ENCODE data around the gene SIRPD. TPM values are rescaled to one million over a fixed set of nuclear protein-coding genes. Genes with fewer than 3 reads are reported as not detected.
A peak's percentile ranks its signal among the peaks of the same experiment; 100 is the strongest.

SIRPD gene
- total RNA-seq, 4 donors from 2014 or later, result not detected

DNA sequence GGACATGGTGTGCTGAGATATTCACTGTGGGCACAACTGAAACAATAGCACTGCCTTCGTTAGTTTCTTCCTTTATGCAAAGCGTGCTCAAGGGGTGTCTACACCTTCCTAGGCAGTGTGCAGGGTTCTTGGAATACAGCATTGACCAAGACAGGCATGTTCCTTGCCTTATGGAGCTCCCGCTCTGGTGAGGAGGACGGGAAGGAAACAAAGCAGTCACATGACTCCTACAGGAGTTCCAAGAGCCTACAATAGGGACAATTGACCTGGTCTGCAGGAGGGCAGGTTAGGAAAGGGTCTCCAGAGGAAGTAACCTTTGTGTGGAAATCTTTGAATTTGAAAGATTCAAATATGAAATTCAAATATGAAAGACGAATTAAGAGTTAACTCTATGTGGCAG, 40.5 kb downstream of the SIRPD start:
- in situ Hi-C loops (cut with MboI; ENCODE audit: low pct_ligation_motif_present in 1 of 4, low pct_unique_long_range_greater_than_20kb in 1 of 4, low sequenced_read_pairs in 3 of 4) (loop anchor here in 1 of 4 donors (25.0 kb wide), 1 partner anchor 245 kb away; no protein-coding TSS in a partner anchor), intact Hi-C loops (cut with DNase I; ENCODE audit: low total_unique reads) (no loop called here)
- no peaks in the 10 kb centered on the region for H3K9me3 ChIP-seq
- DNase-seq, result no peak
- no peak overlapping the region for H3K4me3 ChIP-seq
- H3K27me3 ChIP-seq, result no peaks in the 10 kb centered on the region
- 20 to 73% methylated on average over 1 to 5 of the region's 5 CpGs for WGBS, 2 donors (ENCODE audit: low coverage in 1 of 2)
- H3K27ac ChIP-seq, result no peak overlapping the region
- no peaks in the 10 kb centered on the region for H3K36me3 ChIP-seq
- H3K4me1 ChIP-seq, result no peaks in the 10 kb centered on the region
- no peak for TF ChIP-seq POLR2A (IDR thresholded peaks at IDR 0.05)
- TF ChIP-seq, protein P1, sequence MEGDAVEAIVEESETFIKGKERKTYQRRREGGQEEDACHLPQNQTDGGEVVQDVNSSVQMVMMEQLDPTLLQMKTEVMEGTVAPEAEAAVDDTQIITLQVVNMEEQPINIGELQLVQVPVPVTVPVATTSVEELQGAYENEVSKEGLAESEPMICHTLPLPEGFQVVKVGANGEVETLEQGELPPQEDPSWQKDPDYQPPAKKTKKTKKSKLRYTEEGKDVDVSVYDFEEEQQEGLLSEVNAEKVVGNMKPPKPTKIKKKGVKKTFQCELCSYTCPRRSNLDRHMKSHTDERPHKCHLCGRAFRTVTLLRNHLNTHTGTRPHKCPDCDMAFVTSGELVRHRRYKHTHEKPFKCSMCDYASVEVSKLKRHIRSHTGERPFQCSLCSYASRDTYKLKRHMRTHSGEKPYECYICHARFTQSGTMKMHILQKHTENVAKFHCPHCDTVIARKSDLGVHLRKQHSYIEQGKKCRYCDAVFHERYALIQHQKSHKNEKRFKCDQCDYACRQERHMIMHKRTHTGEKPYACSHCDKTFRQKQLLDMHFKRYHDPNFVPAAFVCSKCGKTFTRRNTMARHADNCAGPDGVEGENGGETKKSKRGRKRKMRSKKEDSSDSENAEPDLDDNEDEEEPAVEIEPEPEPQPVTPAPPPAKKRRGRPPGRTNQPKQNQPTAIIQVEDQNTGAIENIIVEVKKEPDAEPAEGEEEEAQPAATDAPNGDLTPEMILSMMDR (IDR thresholded peaks at IDR 0.05), result no peak
- TF ChIP-seq POLR2AphosphoS5 (IDR thresholded peaks at IDR 0.05), result no peak
- TF ChIP-seq EP300 (IDR thresholded peaks at IDR 0.05; ENCODE audit: low read depth), result no peak

DNA sequence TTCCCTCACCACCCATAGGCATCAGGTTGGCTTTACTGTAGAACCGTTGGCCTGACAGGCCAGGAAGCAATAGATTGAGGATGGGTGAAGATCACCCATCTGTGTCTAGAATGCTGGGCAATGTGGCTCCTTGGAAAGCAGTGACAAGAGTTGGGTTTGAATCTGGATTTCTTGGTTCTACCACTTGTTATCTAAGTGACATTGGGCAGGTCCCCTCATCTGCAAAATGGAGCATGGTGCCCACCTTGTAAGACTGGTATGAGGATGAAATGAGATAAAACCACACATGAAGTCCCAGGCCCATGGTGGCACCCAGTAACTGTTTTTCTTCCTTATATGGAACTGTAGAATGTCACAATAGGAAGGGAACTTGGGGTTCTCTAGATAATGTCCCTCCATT, 43.7 kb downstream of the SIRPD start:
- H3K4me3 ChIP-seq, result no peak overlapping the region

DNA sequence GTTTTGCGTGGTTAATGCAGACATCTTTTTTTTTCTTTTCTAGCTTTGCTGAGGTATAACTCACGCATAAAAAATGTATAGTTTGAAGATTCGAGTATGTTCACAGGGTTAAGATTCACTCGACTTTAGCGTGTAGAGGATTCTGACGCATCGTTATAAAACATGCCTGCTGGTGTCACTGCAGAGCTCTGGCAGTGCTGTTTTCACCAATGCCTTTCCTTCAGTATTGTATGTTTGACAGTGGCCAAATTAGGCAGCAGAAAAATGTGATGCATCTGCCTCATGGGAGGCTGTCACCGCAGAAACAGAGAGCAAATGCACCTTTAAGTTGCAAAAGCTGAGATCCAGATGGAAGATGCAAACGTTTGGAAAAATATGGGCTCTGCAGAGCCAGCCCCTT, 48.3 kb downstream of the SIRPD start:
- no peak for DNase-seq
- in situ Hi-C loops (cut with MboI; ENCODE audit: low pct_ligation_motif_present in 1 of 4, low pct_unique_long_range_greater_than_20kb in 1 of 4, low sequenced_read_pairs in 3 of 4), result loop anchor here in 1 of 4 donors (25.0 kb wide), 1 partner anchor 253 kb away; no protein-coding TSS in a partner anchor
- intact Hi-C loops (cut with DNase I; ENCODE audit: low total_unique reads), result no loop called here
- Histone ChIP-seq H3K4me3 (no peak overlapping the region), H3K9me3 (no peaks in the 10 kb centered on the region), H3K4me1 (no peaks in the 10 kb centered on the region), H3K27me3 (peaks cover 14% of the 10 kb centered on the region), H3K27ac (no peak overlapping the region), H3K36me3 (no peaks in the 10 kb centered on the region)
- 27 to 59% methylated on average over 3 to 9 of the region's 9 CpGs for WGBS, 2 donors (ENCODE audit: low coverage in 1 of 2)
- TF ChIP-seq, protein P1 (IDR thresholded peaks at IDR 0.05), result peak in 1 of 5 experiments; percentile 27
- TF ChIP-seq POLR2AphosphoS5 (IDR thresholded peaks at IDR 0.05) (no peak), EP300 (IDR thresholded peaks at IDR 0.05; ENCODE audit: low read depth) (no peak)

More for the DNA sequence above, 43.7 kb downstream of the SIRPD start:
- Histone ChIP-seq H3K9me3 (no peaks in the 10 kb centered on the region), H3K27ac (no peak overlapping the region), H3K4me1 (no peaks in the 10 kb centered on the region), H3K27me3 (peaks cover 14% of the 10 kb centered on the region), H3K36me3 (no peaks in the 10 kb centered on the region)
- 67 to 100% methylated on average over 1 of the region's 1 CpG for WGBS, 2 donors (ENCODE audit: low coverage in 1 of 2)
- in situ Hi-C loops (cut with MboI; ENCODE audit: low pct_ligation_motif_present in 1 of 4, low pct_unique_long_range_greater_than_20kb in 1 of 4, low sequenced_read_pairs in 3 of 4) (loop anchor here in 1 of 4 donors (25.0 kb wide), 1 partner anchor 248 kb away; no protein-coding TSS in a partner anchor), intact Hi-C loops (cut with DNase I; ENCODE audit: low total_unique reads) (no loop called here)
- DNase-seq, result no peak
- TF ChIP-seq POLR2AphosphoS5 (IDR thresholded peaks at IDR 0.05), result no peak
- no peak for TF ChIP-seq POLR2A (IDR thresholded peaks at IDR 0.05)
- no peak for TF ChIP-seq EP300 (IDR thresholded peaks at IDR 0.05; ENCODE audit: low read depth)
- TF ChIP-seq, protein P1 (IDR thresholded peaks at IDR 0.05), result no peak

DNA sequence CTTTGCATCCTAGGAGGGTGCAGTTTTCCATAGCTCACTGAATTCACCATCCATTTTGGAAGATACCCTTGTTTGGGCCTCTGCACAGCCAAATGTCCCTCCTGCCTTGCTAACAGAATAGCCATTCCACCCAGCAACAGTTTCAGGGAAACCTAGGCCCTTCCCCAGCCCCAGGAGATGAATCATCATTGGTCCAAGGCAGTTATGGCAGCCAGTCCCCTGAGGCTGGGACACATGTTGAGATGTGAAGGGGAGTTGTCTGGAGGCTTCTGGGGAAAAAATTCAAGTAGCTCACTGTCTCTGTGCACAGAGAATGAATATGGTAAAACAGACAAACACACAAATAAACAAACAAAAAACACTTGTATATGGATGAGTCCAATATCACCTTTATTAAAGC, 48.9 kb downstream of the SIRPD start:
- H3K36me3 ChIP-seq, result no peaks in the 10 kb centered on the region
- no peak overlapping the region for H3K4me3 ChIP-seq
- no peak for DNase-seq
- intact Hi-C loops (cut with DNase I; ENCODE audit: low total_unique reads) (no loop called here), in situ Hi-C loops (cut with MboI; ENCODE audit: low pct_ligation_motif_present in 1 of 4, low pct_unique_long_range_greater_than_20kb in 1 of 4, low sequenced_read_pairs in 3 of 4) (loop anchor here in 1 of 4 donors (25.0 kb wide), 1 partner anchor 254 kb away; no protein-coding TSS in a partner anchor)
- TF ChIP-seq POLR2AphosphoS5 (IDR thresholded peaks at IDR 0.05) (no peak), EP300 (IDR thresholded peaks at IDR 0.05; ENCODE audit: low read depth) (no peak), POLR2A (IDR thresholded peaks at IDR 0.05) (no peak)
- TF ChIP-seq, protein P1 (IDR thresholded peaks at IDR 0.05), result no peak
- H3K9me3 ChIP-seq, result no peaks in the 10 kb centered on the region
- no peaks in the 10 kb centered on the region for H3K4me1 ChIP-seq
- peaks cover 14% of the 10 kb centered on the region for H3K27me3 ChIP-seq
- H3K27ac ChIP-seq, result no peak overlapping the region
